GM12878 (cell line): ENCODE results near the gene DNMT3A.

Source experiments
- ASH2L ChIP-seq: fragments of 300-600, 200-600 bp; sonication (generic); IDR thresholded peaks from 2 replicates; pipeline ENCODE4 v1.6.1; 2017; ENCODE audit warnings: low read depth, mild to moderate bottlenecking, borderline replicate concordance
- CTCF ChIP-seq, 3 experiments: IDR thresholded peaks in 2 of 3; conservative IDR thresholded peaks in 1 of 3; 2 replicates each; pipeline ENCODE4 v1.5.1; 2011; ENCODE audit warnings: low read depth in 3 of 3, low read length in 3 of 3, mild to moderate bottlenecking in 3 of 3, control low read depth in 2 of 3, moderate library complexity in 2 of 3, inconsistent platforms in 1 of 3, mixed read lengths in 1 of 3; ENCODE audit not compliant: control insufficient read depth in 2 of 3, insufficient read depth in 1 of 3; ENCODE audit errors: extremely low read depth in 1 of 3
- GATAD2B ChIP-seq: fragments of 450-650 bp; conservative IDR thresholded peaks from 2 replicates; pipeline ENCODE4 v1.6.1; 2017; ENCODE audit warnings: low read depth, mild to moderate bottlenecking, moderate library complexity
- NFYA ChIP-seq: IDR thresholded peaks from 2 replicates; pipeline ENCODE4 v1.6.1; 2011; ENCODE audit warnings: low read depth, mild to moderate bottlenecking, low read length, improper control_type of control experiment, borderline replicate concordance
- RAD51 ChIP-seq: fragments of 450-650 bp; IDR thresholded peaks from 2 replicates; pipeline ENCODE4 v1.6.1; 2016; ENCODE audit warnings: moderate library complexity, mild to moderate bottlenecking, inconsistent platforms
- ZBTB40 ChIP-seq: fragments of 450-650 bp; IDR thresholded peaks from 2 replicates; pipeline ENCODE4 v1.6.1; 2016; ENCODE audit warnings: mild to moderate bottlenecking, moderate library complexity, borderline replicate concordance

GRCh38 chr2:25380586-25381375 is 39.1 kb upstream of the DNMT3A start:
- TF ChIP-seq CTCF (IDR thresholded peaks at IDR 0.05 in 2 of 3, conservative IDR thresholded peaks at IDR 0.05 in 1 of 3; ENCODE audit: control insufficient read depth in 2 of 3, extremely low read depth in 1 of 3, insufficient read depth in 1 of 3, low read depth in 3 of 3, low read length in 3 of 3) (no peak), RAD51 (no peak), NFYA (no peak), ASH2L (no peak), ZBTB40 (no peak), GATAD2B (no peak)
